ENCODE results near the gene PDE9A.
A peak's percentile ranks its signal among the peaks of the same experiment; 100 is the strongest.
"Not testable (repeated sequence)": the region's sequence is repeated elsewhere in the genome, so short reads cannot be mapped to it uniquely, and the experiment has no call there.

Gene PDE9A
- total RNA-seq, result 0 to 3.5 (median 0.07) reads per million in 17 experiments

DNA sequence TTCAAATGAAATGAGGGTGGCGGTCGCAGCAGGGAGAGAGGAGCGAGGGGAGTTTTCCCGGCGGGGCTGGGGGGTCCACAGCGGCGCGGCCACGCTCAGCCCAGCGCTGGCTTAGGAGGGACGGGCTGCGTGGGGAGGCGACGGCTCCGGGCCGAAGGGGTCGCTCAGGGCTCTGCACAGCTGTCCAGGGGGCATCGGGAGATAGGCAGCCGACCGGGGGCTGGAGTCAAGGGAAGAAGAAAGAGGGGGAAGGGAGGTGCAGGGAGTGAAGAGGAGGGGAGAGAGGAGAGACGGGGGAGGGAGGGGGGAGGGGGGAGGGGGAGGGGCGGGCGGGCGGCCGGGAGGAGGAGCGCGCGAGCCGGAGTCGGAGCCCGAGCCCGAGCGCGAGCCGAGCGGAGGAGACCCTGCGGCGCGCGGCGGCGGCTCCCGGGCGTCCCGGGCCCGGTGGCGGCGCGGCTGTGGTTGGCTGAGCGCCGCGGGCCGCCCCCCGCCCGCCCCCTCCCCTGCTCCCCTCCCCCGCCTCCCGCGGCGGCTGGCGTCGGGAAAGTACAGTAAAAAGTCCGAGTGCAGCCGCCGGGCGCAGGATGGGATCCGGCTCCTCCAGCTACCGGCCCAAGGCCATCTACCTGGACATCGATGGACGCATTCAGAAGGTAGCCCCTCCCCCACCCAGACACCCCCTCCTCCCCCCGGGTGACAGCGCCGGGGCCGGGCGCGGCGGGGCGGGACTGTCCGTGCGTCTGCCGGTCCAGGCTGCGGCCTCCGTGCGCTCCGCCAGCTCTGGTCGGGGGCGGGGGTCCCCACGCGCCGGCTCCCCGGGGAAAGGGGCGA, at the start of gene PDE9A:
TSS of gene PDE9A (plus strand) at position 391 of the 831 bp plus-strand sequence. CDS start at position 585, 194 bp downstream.
- DNase-seq, result peak in 2 of 4 experiments; percentile 20 to 38

DNA sequence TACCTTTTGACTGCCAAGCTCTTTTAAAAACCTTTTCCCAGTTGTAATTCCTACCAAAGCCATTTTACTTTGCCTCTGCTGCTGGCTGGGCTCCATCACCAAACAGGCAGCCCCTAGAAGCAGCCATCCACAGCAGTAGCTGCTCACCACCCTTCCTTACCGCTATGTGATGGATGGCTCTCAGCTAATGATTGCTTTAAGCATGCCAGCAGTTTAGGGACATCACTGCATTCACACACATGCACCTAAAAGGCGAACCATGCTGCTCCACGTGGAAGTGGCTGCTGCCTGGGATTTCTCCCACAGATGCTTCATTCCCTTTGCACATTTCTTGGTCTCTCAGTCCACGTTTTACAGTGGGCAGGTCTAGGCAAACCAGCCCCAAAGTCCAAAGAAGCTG, 46.3 kb upstream of the PDE9A start:
- no peak for DNase-seq

DNA sequence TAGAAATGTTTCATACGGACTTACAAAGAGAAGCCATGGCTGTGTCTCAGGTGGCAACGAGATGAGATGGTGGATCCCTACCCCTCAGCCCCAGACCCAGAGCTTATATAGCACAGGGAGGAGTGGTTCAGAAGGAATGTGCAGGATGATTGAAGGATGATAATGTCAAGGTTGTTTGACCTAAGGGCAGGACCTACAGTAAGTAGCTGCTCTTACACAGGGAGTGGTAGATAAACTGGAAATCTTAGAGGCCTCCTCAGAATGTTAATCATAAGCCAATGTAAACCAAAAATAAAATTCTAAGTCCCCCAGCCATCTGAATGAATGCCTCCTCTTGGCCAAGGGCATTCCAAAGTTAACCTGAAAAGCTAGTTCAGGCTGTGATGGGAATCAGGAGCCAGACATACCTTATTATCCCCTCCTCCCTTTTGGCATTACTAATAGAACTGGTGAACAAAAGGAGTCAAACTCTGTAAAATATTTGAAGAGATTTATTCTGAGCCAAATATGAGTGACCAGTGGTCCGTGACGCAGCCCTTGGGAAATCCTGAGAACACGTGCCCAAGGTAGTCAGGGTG, 45.8 kb upstream of the PDE9A start:
- no peak for DNase-seq

DNA sequence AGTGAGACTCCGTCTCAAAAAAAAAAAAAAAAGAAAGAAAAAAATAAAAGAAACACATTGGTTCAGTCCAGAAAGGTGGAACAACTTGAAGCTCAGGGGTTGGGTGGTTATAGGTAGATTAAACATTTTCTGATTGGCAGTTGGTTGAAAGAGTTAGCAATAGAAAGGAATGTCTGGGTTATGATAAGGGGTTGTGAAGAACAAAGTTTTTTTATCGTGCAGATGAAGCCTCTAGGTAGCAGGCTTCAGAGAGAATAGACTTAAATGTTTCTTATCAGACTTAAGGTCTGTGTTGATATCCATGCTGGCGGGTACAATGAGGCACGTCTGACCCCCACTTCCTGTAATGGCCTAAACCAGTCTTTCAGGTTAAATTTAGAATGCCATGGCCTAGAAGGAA, 45.0 kb upstream of the PDE9A start:
- DNase-seq, result no peak

DNA sequence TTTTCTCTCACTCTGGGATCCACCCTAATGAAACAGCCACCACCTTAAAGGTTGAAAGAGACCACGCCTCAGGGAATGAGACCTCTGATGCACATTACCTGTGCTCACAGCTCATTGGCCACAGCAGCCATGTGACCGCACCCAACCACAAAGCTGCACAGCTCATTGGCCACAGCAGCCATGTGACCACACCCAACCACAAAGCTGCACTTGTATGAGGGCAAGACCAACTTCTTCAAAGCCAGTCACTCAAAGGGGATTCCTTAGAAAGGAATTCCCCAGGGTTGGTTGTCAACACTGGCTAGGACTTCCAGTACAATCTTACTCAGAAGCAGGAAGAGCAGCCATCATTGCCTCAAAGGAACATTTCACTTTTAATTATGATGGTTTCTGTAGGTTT, 43.6 kb upstream of the PDE9A start:
- DNase-seq, result peak in 2 of 4 experiments; percentile 7 to 18

DNA sequence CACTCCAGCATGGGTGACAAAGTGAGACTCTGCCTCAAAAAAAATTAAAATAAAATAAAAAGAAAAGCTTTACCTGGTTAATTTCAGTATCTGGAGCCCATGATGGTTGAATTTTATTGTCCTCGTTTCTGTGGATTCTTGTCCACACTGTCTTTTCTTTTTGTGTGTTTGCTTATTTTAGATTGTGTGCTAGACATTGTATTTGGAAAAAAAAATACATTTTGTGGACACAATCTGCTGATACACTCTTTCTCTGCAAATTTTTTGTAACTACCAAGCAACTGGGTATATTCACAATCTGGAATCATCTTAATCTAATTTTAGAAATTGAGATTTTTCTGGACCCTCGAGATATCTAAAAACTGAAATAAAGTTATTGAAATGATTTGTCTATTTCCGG, 41.6 kb upstream of the PDE9A start:
- DNase-seq, result no peak

DNA sequence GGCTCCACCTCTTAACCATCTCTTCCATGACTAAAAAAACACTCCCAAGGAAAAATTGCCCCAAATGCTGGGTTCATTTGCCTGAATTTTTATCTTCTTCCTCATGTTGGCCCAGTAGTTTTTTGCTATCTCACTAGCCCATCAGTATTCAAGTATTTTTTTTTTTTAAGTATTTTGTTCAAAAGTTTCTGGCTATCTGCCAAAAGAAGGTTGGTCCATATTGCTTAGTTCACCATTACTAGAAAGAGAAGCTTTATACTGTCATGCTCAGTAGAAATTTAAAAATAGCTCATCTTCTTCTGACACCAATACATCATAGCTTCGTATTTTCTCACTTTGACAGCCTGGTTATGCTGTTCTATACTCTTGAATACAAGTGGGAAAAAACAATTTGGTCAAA, 41.0 kb upstream of the PDE9A start:
- DNase-seq, result no peak

DNA sequence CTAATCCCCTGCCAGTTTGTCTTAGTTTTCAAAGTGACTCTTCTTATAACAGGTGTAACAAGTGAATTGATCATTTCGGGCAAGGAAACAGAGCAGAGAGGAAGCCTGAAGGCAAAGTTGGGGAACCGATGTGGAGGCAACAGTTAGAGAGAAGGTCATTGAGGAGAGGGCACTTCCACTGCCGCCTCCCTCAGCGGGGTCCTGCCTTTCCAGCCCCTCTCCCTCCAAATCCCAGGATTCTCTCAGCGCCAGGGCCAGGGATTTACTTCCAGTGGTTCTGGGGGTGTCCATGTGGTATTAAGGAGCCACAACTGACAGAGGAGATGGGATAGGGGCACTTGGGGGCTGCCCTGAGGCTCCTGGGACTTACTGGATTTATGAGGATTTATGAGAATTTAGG, 39.7 kb upstream of the PDE9A start:
- no peak for DNase-seq

DNA sequence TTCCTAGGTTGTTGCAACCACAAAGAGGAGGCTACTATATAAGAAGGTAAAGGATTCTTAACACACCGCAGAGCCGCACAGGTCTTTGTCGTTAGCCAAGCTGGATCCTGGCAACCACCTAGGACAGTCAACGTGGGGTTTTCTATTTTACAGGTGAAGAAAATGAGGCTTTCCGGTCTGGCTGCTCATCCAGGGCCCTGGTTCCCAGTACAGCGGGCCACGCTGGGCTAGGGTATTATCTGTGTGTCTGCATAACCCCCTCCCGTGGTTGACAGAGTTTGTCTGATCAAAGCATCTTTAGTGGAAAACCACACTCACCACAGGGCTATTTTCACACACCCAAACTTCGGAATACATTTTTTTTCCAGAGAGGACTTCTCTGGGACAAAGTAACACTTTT, 39.0 kb upstream of the PDE9A start:
- no peak for DNase-seq

DNA sequence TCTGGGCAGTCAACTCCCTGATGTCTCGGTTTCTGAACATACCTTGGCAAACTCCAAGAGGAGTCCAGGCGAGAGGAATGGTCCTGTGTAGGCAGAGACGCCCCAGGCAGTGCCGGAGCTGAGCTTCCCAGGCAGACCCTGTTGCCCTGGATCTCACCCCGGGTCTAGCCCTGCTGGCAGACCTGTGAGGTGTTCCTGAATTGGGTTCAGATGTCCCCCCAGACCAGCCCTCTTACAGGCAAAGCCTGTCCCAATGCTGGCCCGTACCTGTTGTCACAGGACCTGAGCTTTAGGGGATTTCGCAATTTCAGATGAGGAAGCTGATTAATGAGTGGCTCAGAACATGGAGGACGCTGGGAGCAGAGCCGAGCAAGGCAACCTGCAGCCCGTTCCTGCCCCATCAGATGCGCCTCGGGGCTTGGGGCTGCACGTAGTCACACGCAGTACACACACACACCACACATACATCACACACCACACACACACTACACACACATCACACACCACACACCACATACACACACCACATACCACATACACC, 38.5 kb upstream of the PDE9A start:
- DNase-seq, result peak in 2 of 4 experiments; percentile 17 to 20

DNA sequence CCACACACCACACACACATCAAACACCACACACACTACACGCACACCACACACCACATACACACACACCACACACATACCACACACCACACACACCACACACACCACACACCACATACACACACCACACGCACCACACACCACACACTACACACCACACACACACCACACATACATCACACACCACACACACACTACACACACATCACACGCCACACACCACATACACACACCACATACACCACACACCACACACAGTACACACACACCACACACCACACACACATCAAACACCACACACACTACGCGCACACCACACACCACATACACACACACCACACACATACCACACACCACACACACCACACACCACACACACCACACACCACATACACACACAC, 38.0 kb upstream of the PDE9A start:
- not testable (repeated sequence) for DNase-seq

DNA sequence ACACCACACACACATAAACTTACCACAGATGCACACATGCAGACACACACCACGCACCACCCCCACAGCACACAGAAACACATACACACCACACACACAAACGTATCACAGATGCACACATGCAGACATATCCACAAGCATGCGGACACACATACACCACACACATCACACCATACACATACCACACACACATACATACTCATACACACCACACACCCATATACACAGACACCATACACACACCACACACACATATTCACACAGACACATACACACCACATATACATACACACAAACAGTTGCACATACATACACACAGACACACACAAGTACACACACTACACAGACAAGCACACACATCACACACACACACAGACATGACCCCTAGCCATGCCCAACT, 37.5 kb upstream of the PDE9A start:
- DNase-seq, result no peak

DNA sequence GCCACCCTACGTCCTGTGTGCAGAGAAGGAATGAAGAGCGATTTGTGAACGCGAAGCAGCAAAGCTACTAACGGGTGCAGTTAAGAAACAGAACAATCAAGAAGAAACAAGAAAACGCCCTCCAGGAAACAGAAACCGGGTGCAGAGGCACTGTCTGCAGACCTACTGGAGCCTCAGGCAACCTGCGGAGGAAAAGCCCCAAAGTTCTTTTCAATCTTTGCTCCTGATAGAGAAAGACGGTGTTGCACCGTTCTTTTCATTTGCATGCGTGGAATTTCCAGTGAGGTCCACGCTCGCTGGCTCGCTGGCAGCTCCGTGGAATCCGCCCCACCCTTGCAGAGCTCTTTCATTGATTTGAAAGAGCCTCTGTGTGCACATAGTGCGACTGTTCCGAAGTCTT, 37.0 kb upstream of the PDE9A start:
- DNase-seq, result peak in 1 of 4 experiments; percentile 14

DNA sequence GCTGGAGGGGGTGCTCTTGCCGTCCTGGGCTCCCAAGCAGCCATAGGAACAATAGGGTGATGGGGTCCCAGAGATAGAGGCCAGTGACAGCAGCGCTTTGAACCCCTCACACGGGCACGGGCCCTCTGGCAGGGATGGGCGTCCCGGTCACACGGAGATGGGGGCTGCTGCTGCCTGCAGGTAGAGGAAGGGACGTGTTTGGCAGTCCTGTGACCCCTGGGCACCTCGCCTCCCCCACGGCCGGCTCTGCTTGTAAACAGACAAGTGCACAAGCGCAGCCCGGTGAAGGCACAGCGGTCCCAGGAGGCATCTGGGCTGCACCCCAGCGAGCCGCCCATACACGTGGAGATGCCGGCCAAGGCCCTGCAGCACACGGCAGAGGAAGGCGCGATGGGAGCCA, 36.5 kb upstream of the PDE9A start:
- DNase-seq, result no peak

DNA sequence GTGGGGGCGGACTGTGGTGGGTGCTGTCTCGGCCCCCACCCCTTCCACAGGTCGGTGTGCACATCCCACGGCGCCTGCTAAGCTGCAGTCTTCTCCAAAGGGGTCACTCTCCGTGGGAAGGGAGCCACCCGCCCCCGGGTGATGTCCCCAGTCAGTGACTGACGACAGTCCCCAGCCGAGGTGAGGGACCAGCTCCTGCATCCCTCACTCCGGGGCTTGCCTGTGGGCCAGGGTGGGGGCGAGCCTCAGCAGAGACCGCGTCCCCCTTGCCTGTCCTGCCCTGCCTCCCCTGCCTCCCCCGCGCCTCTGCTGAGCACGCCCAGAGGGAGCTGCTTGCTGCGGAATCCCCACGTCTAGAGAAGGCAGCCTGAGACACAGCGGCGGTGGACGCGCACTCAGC, 35.9 kb upstream of the PDE9A start:
- DNase-seq, result no peak

DNA sequence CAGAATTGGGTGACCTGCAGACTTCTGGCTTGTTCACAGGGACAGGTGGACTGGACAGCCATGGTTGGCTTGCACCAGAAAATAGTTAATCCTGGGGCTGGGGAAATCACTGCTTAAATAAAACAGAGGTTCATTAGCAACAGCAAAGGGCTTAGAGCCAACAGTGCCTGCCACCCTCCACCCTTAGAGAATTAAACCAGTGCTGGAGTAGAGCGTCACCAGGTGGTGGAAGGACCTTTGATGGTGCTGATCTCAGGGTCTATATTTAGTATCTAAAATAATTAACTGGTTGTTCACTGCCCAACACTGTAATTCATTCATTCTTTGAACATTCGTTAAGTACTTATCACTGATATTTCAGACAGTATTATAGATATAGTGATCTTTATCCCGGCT, 34.7 kb upstream of the PDE9A start:
- no peak for DNase-seq

DNA sequence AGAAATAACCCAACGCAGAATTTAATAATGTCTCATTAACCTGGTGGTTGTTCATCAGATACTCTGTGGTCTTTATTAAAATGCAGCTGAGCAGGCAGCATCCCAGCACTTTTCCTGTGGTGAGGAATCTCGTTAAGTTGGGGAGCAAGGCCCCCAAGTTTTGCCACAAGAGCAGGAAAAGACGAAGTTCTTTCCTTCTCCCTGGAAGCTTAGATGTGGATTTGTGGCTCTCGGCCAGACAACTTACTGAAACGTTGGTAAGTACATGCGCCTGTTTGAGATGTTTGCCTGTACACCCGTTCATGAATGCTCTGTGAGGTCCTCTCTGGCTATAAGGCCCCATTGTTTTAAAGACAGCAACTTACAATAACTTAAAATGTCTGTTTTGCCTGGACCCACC, 34.3 kb upstream of the PDE9A start:
- DNase-seq, result no peak

DNA sequence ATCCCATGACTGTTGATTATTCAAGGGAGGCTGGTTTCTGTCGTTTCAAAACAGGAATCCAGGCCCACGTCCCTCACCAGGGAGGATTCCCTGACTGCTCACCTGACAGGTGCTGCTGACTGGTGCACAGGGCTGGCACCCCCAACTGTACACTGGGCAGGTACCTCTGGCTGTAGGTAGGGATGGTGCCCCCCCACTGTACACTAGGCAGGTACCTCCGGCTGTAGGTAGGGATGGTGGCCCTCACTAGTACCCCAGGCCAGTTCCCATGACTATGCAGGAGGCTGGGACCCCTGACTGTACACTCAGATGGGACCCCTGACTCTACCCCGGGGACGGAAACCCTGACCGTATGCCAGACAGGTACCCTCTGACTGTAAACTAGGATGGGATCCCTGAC, 33.6 kb upstream of the PDE9A start:
- no peak for DNase-seq

DNA sequence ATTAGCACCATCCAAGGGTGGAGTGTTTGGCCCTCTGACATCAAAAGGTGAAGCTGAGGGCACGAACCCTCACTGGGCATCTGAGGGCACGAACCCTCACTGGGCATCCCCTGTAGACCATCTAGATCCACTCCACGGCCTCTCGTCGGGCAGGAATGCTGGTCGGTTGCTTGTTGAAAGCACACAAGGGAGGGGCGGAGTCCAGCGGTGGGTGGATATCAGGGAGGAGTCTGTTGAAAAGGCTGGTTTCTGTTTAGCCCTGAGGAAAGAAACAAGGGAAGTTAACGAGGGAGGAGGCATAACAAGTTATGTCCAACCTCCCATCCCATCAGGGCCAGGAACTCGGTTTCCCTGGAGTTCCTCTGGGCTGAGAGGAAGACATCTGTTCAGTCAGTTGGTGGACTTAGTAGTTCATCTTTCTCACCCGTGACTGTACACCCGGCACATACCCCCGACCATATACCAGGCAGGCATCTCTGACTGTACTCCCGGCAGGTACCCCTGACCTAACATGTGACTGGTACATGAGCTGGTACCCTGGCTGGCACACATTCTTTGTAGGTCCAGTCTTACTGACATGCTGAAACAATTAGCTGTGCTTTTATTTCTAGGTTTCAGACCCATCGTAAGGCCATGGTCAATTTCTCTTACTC, 32.1 kb upstream of the PDE9A start:
- no peak for DNase-seq

DNA sequence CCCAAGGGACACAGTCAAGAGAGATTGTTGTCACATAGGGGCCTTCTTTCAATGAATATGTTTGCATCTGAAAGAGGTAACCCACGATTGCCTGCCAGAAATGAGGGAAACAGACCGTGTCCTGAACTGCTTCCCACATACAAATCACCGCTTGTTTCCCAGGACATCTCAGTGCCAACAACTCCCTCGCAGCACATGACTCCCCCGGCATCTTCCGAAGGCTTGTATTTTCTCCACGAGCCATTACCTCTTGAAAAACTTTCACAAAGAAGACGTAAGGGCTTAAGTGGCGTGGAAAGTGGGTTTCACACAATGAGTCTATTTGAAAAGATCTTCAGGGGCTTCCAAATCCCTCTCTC, 31.6 kb upstream of the PDE9A start:
- no peak for DNase-seq

DNA sequence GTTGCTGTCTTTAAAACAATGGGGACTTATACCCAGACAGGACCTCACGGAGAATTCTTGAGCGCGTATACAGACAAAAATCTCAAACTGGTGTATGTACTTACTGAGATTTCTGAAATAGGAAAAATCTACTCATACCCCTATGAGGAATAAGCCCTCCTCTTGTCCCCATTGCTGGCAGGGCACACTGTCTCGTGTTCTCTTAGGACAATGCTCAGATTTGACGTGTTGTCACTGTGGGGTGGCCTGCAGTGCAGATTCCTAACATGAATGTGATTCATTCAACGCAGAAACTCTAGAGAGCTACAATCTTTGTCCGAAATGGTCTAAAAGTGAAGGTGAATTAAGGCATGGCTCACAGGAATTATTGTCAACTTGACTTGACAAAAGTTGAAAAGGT, 31.1 kb upstream of the PDE9A start:
- DNase-seq, result no peak

DNA sequence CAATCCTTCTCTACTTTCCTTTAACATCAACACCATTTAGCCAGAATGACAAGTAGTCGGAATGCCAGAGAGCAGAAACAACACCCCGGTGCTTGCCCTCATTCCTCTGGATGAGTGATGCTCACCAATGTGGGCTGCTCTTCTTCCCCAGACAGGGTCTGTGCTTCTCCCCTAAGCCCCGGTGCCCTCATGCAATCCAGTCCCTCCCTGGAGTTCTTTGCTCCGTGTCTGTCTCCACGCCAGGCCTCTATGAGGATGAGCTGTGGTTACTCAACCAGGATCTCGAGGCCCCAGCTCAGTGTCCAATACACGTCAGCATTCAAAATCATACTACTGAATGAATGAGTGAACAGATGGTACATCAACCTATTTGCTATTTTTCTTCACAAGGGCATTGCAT, 29.7 kb upstream of the PDE9A start:
- no peak for DNase-seq

DNA sequence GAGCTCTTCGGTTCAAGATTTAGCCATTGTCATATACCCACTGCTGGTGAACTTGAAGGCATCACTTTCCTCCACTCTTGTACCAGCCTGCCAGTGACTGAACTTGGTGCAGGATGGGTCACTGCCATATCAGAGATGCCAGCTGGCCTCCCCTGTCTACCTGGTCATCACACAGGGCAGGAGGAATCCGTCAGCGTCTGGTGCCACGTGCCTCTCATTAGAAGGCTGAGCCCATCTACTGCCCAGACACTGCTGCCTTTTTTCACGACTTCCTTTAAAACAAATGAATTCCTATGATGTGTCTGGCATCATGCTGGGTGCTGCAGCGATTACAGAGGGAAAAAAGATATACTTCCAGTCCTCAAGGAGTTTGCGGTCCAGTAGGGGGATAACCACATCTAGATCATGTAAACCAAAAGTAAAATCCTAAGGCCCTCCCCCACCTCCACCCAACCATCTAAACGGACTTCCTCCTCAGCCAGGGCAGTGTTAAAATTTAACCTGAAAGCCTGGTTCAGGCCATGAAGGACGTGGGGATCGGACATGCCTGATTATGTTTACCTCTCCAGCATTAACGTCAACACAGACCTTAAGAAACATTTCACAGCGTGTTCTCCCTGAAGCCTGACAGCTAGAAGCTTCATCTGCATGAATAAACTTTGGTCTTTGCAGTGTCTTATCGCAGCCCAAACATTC, 29.2 kb upstream of the PDE9A start:
- no peak for DNase-seq

Data from suppressor macrophage (primary cell).